22Rv1 (cell line): ENCODE results near the gene LGALS12.

ENCODE experiments used
- H3K27ac ChIP-seq: fragments of 450-650 bp; 2 replicates; pipeline ENCODE4 v1.5.1; 2017
- CTCF ChIP-seq: fragments of 450-650 bp; IDR thresholded peaks from 2 replicates; pipeline ENCODE4 v1.5.1; 2017; ENCODE audit warnings: mild to moderate bottlenecking
- ZFX ChIP-seq: fragments of 450-650 bp; IDR thresholded peaks from 2 replicates; pipeline ENCODE4 v1.6.1; 2017; ENCODE audit warnings: antibody characterized with exemption, borderline replicate concordance

The LGALS12 gene

GRCh38 chr11:63492441-63492840 lies 13.4 kb upstream of the LGALS12 start:
- no peak for TF ChIP-seq ZFX
- no peak for TF ChIP-seq CTCF
- H3K27ac ChIP-seq, result no peak overlapping the region

GRCh38 chr11:63493127-63493526 lies 12.8 kb upstream of the LGALS12 start:
- no peak for TF ChIP-seq CTCF
- no peak for TF ChIP-seq ZFX

GRCh38 chr11:63494975-63495374 lies 10.9 kb upstream of the LGALS12 start:
- TF ChIP-seq CTCF (no peak), ZFX (no peak)
- H3K27ac ChIP-seq, result no peak overlapping the region

More at GRCh38 chr11:63493127-63493526, 12.8 kb upstream of the LGALS12 start:
- H3K27ac ChIP-seq, result no peak overlapping the region

- TF ChIP-seq CTCF (no peak), ZFX (no peak)
- no peak overlapping the region for H3K27ac ChIP-seq
Observed at GRCh38 chr11:63499874-63500273, 6.0 kb upstream of the LGALS12 start.

- TF ChIP-seq CTCF (no peak), ZFX (no peak)
- H3K27ac ChIP-seq, result no peak overlapping the region
Observed at GRCh38 chr11:63501236-63501635, 4.6 kb upstream of the LGALS12 start.

GRCh38 chr11:63502252-63502820 lies 3.5 kb upstream of the LGALS12 start:
- TF ChIP-seq CTCF, result no peak
- no peak for TF ChIP-seq ZFX
- no peak overlapping the region for H3K27ac ChIP-seq

- no peak for TF ChIP-seq ZFX
- no peak for TF ChIP-seq CTCF
- no peak overlapping the region for H3K27ac ChIP-seq
Observed at GRCh38 chr11:63503492-63503891, 2.4 kb upstream of the LGALS12 start.
